Caco-2 (cell line): ENCODE results near the gene RAB7B. TPM values are rescaled to one million over a fixed set of nuclear protein-coding genes. Genes with fewer than 3 reads are reported as not detected.

ENCODE experiments used
- BruUV-seq: library from RNA; stranded (reverse); fragments of 400-500 nt; replicated peaks from 2 replicates; lab custom pipeline; 2021; lab: Mats Ljungman, UMichigan
- CTCF ChIA-PET: fragments of 300-600 bp; sonication (Branson Sonifier 250); formaldehyde crosslinking; loops from one replicate; lab custom pipeline; 2022; ENCODE audit warnings: antibody characterized with exemption; lab: Charles Lee
- POLR2A ChIA-PET: fragments of 300-600 bp; sonication (Branson Sonifier 250); formaldehyde crosslinking; loops from one replicate; lab custom pipeline; 2022; ENCODE audit warnings: antibody characterized with exemption; lab: Charles Lee
- DNase-seq, 2 experiments: peaks; one replicate each; pipeline versions ENCODE4 v3.0.0 to v3.0.0-alpha.2; 2020 to 2022
- H3K27me3 ChIP-seq: replicated peaks from 2 replicates; pipeline ENCODE4 v1.6.0; 2011; ENCODE audit warnings: low read length; ENCODE audit not compliant: control insufficient read depth, insufficient read depth
- H3K36me3 ChIP-seq: 2 replicates; pipeline ENCODE4 v1.5.1; 2011; ENCODE audit warnings: low read length; ENCODE audit not compliant: control insufficient read depth, insufficient read depth
- H3K4me1 ChIP-seq: fragments of 250-450 bp; sonication (Bioruptor Pico); 2 replicates; pipeline ENCODE4 v1.5.1; 2020; ENCODE audit warnings: mild to moderate bottlenecking
- H3K4me3 ChIP-seq: 2 replicates; pipeline ENCODE4 v1.5.1; 2011; ENCODE audit warnings: low read depth, mild to moderate bottlenecking, control low read depth, low read length
- H3K9me3 ChIP-seq: fragments of 250-450 bp; sonication (Bioruptor Pico); 2 replicates; pipeline ENCODE4 v1.5.1; 2020; ENCODE audit warnings: mild to moderate bottlenecking, moderate library complexity
- H3K27ac Mint-ChIP-seq: one replicate; pipeline ENCODE4 v1.8.0; 2022; ENCODE audit warnings: mixed read lengths; ENCODE audit not compliant: unreplicated experiment
- H3K27me3 Mint-ChIP-seq: one replicate; pipeline ENCODE4 v1.8.0; 2022; ENCODE audit warnings: mixed read lengths; ENCODE audit not compliant: insufficient read depth, unreplicated experiment
- H3K36me3 Mint-ChIP-seq: one replicate; pipeline ENCODE4 v1.8.0; 2022; ENCODE audit warnings: mild to moderate bottlenecking, mixed read lengths; ENCODE audit not compliant: insufficient read depth, unreplicated experiment
- H3K4me1 Mint-ChIP-seq: one replicate; pipeline ENCODE4 v1.8.0; 2022; ENCODE audit warnings: low read depth, mixed read lengths; ENCODE audit not compliant: unreplicated experiment
- H3K4me3 Mint-ChIP-seq: one replicate; pipeline ENCODE4 v1.8.0; 2022; ENCODE audit warnings: mild to moderate bottlenecking, moderate library complexity, mixed read lengths; ENCODE audit not compliant: unreplicated experiment
- H3K9me3 Mint-ChIP-seq: one replicate; pipeline ENCODE4 v1.8.0; 2022; ENCODE audit warnings: mixed read lengths; ENCODE audit not compliant: unreplicated experiment
- CTCF ChIP-seq, 2 experiments: fragments of 200-600 bp in 1 of 2; IDR thresholded peaks; 1 replicate in 1 of 2; 2 replicates in 1 of 2; pipeline versions ENCODE4 v1.5.1 to v1.8.0; 2011 to 2022; ENCODE audit warnings: antibody characterized with exemption in 1 of 2, control low read depth in 1 of 2, inconsistent platforms in 1 of 2, low read depth in 1 of 2, low read length in 1 of 2, mild to moderate bottlenecking in 1 of 2, moderate library complexity in 1 of 2; ENCODE audit not compliant: insufficient read depth in 1 of 2, severe bottlenecking in 1 of 2, unreplicated experiment in 1 of 2
- intact Hi-C: fragments of 100-400 bp; cut with micrococcal nuclease; formaldehyde crosslinking; loops from one replicate; pipeline ENCODE4 v1.10.0; 2022; ENCODE audit not compliant: unreplicated experiment
- total RNA-seq: library from RNA; stranded (reverse); gene quantifications from 2 replicates; pipeline ENCODE4 v1.2.3, GENCODE V29; 2022

RAB7B gene
- total RNA-seq, 1 experiment from 2014 or later, result not detected

DNA sequence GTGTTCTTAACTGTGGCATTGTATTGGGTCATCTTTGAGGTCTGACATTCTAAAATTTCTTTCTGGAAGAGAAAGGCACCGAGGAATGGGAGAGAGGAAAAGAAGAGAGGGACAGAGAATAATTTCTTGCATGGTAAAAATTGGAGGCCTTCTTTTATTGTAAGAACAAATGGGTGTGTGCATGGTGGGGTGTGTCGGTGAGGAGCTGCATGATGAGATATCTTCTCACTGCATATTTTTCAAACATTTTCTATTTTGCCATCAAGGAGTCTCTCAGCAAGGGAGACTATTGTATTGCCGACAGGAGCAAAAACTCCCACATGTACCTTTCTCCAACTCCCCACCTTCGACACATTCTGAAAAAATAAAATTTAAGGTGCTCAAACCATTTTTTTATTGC lies 27.0 kb upstream of the RAB7B start:
- intact Hi-C loops, result loop anchor here (1.0 to 5.0 kb wide), 2 partner anchors 38 to 76 kb away; no protein-coding TSS in a partner anchor
- TF ChIP-seq CTCF (IDR thresholded peaks at IDR 0.05; ENCODE audit: insufficient read depth in 1 of 2, low read depth in 1 of 2, low read length in 1 of 2, severe bottlenecking in 1 of 2, unreplicated experiment in 1 of 2), result no peak
- no TSS peak for BruUV-seq
- no peak overlapping the region for H3K4me3 Mint-ChIP-seq
- H3K9me3 Mint-ChIP-seq, result no peaks in the 10 kb centered on the region
- peaks cover 7% of the 10 kb centered on the region for H3K27me3 Mint-ChIP-seq
- H3K4me3 ChIP-seq, result no peak overlapping the region
- H3K27ac Mint-ChIP-seq, result no peak overlapping the region
- no peak for DNase-seq
- peaks cover 15% of the 10 kb centered on the region for H3K4me1 ChIP-seq
- H3K4me1 Mint-ChIP-seq, result peaks cover 10% of the 10 kb centered on the region
- no peaks in the 10 kb centered on the region for H3K27me3 ChIP-seq
- no peaks in the 10 kb centered on the region for H3K36me3 Mint-ChIP-seq
- H3K36me3 ChIP-seq, result no peaks in the 10 kb centered on the region
- CTCF ChIA-PET, result interaction anchor here (0.8 to 5.6 kb wide), 9 partner anchors 18 to 112 kb away, joined by 3 to 87 read pairs (median 4); partner anchors contain the start of gene AVPR1B
- H3K9me3 ChIP-seq, result no peaks in the 10 kb centered on the region; the same call in 1 of the 2 replicates
- POLR2A ChIA-PET, result no interaction called here

DNA sequence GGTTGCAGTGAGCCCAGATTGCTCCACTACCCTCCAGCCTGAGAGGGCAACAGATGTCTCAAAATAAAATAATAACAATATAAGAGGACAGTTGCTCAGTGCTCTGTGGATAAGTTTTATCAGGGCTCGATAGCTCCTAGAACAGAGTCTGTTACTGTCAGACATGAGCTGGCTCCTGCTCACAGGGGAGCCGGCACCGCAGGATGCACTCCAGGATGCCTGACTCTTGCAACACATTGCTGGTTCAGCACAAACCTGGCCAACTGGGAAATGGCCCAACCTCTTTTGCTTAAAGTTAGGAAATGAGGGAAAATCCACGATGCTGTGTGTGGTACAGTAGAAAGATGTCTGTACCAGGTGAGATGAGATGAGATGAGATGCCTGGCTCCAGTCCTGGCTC lies 26.3 kb upstream of the RAB7B start:
- Mint-ChIP-seq H3K27ac (no peak overlapping the region), H3K9me3 (no peaks in the 10 kb centered on the region), H3K27me3 (peaks cover 7% of the 10 kb centered on the region), H3K36me3 (no peaks in the 10 kb centered on the region), H3K4me1 (peaks cover 11% of the 10 kb centered on the region), H3K4me3 (no peak overlapping the region)
- no peak for DNase-seq
- H3K9me3 ChIP-seq, result no peaks in the 10 kb centered on the region; the same call in 1 of the 2 replicates
- ChIA-PET POLR2A (no interaction called here), CTCF (interaction anchor here (0.7 to 5.6 kb wide), 3 partner anchors 77 to 88 kb away, joined by 4 to 87 read pairs (median 5); partner anchors contain the start of gene AVPR1B)
- peaks cover 15% of the 10 kb centered on the region for H3K4me1 ChIP-seq
- H3K4me3 ChIP-seq, result no peak overlapping the region
- no TSS peak for BruUV-seq
- H3K27me3 ChIP-seq, result no peaks in the 10 kb centered on the region
- no peak for TF ChIP-seq CTCF (IDR thresholded peaks at IDR 0.05; ENCODE audit: insufficient read depth in 1 of 2, low read depth in 1 of 2, low read length in 1 of 2, severe bottlenecking in 1 of 2, unreplicated experiment in 1 of 2)
- intact Hi-C loops, result no loop called here
- no peaks in the 10 kb centered on the region for H3K36me3 ChIP-seq

- Histone ChIP-seq H3K4me3 (no peak overlapping the region), H3K27me3 (no peaks in the 10 kb centered on the region), H3K4me1 (peaks cover 8% of the 10 kb centered on the region; the same call in 1 of the 2 replicates), H3K9me3 (no peaks in the 10 kb centered on the region; the same call in 1 of the 2 replicates), H3K36me3 (no peaks in the 10 kb centered on the region)
- ChIA-PET CTCF (interaction anchor here (0.8 kb wide), 1 partner anchor 83 kb away, joined by 3 read pairs; no protein-coding TSS in a partner anchor), POLR2A (no interaction called here)
- no peak overlapping the region for H3K4me3 Mint-ChIP-seq
- no peaks in the 10 kb centered on the region for H3K36me3 Mint-ChIP-seq
- BruUV-seq, result no TSS peak
- peaks cover 11% of the 10 kb centered on the region for H3K4me1 Mint-ChIP-seq
- no peak overlapping the region for H3K27ac Mint-ChIP-seq
- H3K9me3 Mint-ChIP-seq, result no peaks in the 10 kb centered on the region
- peaks cover 4% of the 10 kb centered on the region for H3K27me3 Mint-ChIP-seq
- no peak for DNase-seq
- intact Hi-C loops, result loop anchor here (1.0 kb wide), 1 partner anchor 17 kb away; no protein-coding TSS in a partner anchor
- no peak for TF ChIP-seq CTCF (IDR thresholded peaks at IDR 0.05; ENCODE audit: insufficient read depth in 1 of 2, low read depth in 1 of 2, low read length in 1 of 2, severe bottlenecking in 1 of 2, unreplicated experiment in 1 of 2)
Measured at GRCh38 chr1:206025283-206025820, 22.2 kb upstream of the RAB7B start.
